NOMO-1 treated with DMSO at 0.1 percent for 48 hours (cell line): ENCODE measurements around the gene COPRS.
A peak's percentile ranks its signal among the peaks of the same experiment; 100 is the strongest.
"Not testable (repeated sequence)": the region's sequence is repeated elsewhere in the genome, so short reads cannot be mapped to it uniquely, and the experiment has no call there.

Experiments
- DNase-seq: peaks from one replicate; lab custom pipeline; 2025; ENCODE audit not compliant: unreplicated experiment; lab: John Stamatoyannopoulos, UW

The COPRS gene

GRCh38 chr17:31845291-31845690, 13.8 kb downstream of the COPRS start:
- no peak for DNase-seq

GRCh38 chr17:31843070-31843745, 15.8 kb downstream of the COPRS start:
- DNase-seq = no peak

GRCh38 chr17:31842195-31843069, 16.6 kb downstream of the COPRS start:
- DNase-seq = peak; percentile 52

- no peak for DNase-seq
These were observed 17.2 kb downstream of the COPRS start for GRCh38 chr17:31841850-31842194.

GRCh38 chr17:31838636-31839225, 20.3 kb downstream of the COPRS start:
- no peak for DNase-seq

- DNase-seq = no peak
These were observed 23.1 kb downstream of the COPRS start for GRCh38 chr17:31835984-31836383.

GRCh38 chr17:31834448-31834847, 24.6 kb downstream of the COPRS start:
- peak; percentile 82 for DNase-seq

GRCh38 chr17:31832746-31833145, 26.3 kb downstream of the COPRS start:
- DNase-seq = no peak

- no peak for DNase-seq
These were observed 27.8 kb downstream of the COPRS start for GRCh38 chr17:31830971-31831858.

- DNase-seq = no peak
These were observed 29.4 kb downstream of the COPRS start for GRCh38 chr17:31829649-31830048.

GRCh38 chr17:31828955-31829354, 30.1 kb downstream of the COPRS start:
- not testable (repeated sequence) for DNase-seq

- DNase-seq = no peak
These were observed 32.9 kb downstream of the COPRS start for GRCh38 chr17:31825961-31826691.

- DNase-seq = no peak
These were observed 34.2 kb downstream of the COPRS start for GRCh38 chr17:31824766-31825360.

GRCh38 chr17:31823014-31823413, 36.0 kb downstream of the COPRS start:
- no peak for DNase-seq

GRCh38 chr17:31820691-31821435, 38.2 kb downstream of the COPRS start:
- no peak for DNase-seq

GRCh38 chr17:31819578-31819977, 39.5 kb downstream of the COPRS start:
- no peak for DNase-seq

GRCh38 chr17:31818863-31819262, 40.2 kb downstream of the COPRS start:
- not testable (repeated sequence) for DNase-seq

GRCh38 chr17:31815212-31815730, 43.8 kb downstream of the COPRS start:
- DNase-seq = no peak

GRCh38 chr17:31811101-31811500, 47.9 kb downstream of the COPRS start:
- DNase-seq = no peak
